ENCODE data around the gene MCM10.

Gene MCM10

DNA sequence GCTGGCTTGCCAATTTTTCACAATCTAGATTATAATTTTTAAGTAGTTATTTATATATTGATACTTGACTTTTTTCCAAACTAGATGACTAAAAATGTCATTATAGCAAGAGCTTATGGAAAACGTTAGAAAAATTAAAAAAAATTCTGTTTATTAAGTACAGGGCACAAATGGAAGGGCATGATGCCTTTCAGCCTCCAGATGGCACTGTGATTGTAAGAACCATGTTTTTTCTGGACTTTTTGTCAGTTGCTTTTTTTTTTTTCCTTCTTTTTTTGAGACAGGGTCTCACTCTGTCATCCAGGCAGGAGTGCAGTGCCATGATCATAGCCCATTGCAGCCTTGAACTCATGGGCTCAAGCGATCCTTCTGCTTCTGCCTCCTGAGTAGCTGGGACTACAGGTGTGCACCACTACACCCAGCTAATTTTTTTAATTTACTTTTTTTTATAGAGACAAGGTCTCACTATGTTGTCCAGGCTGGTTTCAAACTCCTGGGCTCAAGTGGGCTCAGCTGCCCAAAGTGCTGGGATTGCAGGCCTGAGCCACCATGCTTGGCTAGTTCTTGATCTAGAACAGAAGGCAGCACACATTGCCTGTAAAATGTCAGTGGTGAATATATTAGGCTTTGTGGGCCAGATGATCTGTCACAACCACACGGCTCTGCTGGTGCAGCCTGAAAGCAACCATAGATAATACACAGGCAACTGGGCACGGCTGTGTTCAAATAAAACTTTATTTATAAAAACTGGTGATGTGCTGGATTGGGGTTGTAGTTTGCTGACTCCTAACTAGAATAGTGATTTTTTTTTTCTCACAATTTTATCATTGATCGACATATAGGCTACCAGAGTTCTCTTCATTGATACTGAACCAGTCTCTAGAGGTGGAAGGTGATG, 45.4 kb downstream of the MCM10 start:
- H3K4me3 ChIP-seq (ENCODE audit: low read depth, low read length), result no peak overlapping the region
- peak; percentile 4 for DNase-seq (ENCODE audit: low read depth)
- no peak for TF ChIP-seq POLR2A (IDR thresholded peaks at IDR 0.05; ENCODE audit: extremely low read depth, insufficient read length)
- TF ChIP-seq, protein P1, sequence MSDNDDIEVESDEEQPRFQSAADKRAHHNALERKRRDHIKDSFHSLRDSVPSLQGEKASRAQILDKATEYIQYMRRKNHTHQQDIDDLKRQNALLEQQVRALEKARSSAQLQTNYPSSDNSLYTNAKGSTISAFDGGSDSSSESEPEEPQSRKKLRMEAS (IDR thresholded peaks at IDR 0.05; ENCODE audit: low read depth, low read length), result no peak

DNA sequence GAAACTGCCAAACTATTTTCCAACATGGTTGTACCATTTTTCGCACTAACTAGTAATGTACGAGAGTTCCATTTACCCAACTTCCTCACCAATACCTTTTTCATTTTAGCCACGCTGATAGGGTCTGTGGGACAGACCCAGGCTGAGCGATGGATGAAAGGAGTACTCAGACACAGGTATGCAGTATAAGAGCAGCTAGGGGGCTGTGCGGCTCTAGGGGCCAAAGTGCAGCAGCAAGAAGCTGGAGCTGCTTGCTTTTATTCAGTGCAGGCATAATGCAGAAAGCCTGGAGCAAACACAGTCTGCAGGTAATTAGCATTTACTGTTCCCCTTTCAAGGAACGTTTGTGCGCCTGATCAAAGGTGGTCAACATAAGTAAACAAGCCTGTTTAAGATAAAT, 51.8 kb downstream of the MCM10 start:
- H3K4me3 ChIP-seq (ENCODE audit: low read depth, low read length), result no peak overlapping the region
- no peak for TF ChIP-seq POLR2A (IDR thresholded peaks at IDR 0.05; ENCODE audit: extremely low read depth, insufficient read length)
- no peak for TF ChIP-seq MYC (IDR thresholded peaks at IDR 0.05; ENCODE audit: low read depth, low read length)
- TF ChIP-seq, protein P2, sequence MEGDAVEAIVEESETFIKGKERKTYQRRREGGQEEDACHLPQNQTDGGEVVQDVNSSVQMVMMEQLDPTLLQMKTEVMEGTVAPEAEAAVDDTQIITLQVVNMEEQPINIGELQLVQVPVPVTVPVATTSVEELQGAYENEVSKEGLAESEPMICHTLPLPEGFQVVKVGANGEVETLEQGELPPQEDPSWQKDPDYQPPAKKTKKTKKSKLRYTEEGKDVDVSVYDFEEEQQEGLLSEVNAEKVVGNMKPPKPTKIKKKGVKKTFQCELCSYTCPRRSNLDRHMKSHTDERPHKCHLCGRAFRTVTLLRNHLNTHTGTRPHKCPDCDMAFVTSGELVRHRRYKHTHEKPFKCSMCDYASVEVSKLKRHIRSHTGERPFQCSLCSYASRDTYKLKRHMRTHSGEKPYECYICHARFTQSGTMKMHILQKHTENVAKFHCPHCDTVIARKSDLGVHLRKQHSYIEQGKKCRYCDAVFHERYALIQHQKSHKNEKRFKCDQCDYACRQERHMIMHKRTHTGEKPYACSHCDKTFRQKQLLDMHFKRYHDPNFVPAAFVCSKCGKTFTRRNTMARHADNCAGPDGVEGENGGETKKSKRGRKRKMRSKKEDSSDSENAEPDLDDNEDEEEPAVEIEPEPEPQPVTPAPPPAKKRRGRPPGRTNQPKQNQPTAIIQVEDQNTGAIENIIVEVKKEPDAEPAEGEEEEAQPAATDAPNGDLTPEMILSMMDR (IDR thresholded peaks at IDR 0.05; ENCODE audit: low read depth, low read length), result no peak
- TF ChIP-seq, protein P1 (IDR thresholded peaks at IDR 0.05; ENCODE audit: low read depth, low read length), result no peak
- DNase-seq (ENCODE audit: low read depth), result no peak

DNA sequence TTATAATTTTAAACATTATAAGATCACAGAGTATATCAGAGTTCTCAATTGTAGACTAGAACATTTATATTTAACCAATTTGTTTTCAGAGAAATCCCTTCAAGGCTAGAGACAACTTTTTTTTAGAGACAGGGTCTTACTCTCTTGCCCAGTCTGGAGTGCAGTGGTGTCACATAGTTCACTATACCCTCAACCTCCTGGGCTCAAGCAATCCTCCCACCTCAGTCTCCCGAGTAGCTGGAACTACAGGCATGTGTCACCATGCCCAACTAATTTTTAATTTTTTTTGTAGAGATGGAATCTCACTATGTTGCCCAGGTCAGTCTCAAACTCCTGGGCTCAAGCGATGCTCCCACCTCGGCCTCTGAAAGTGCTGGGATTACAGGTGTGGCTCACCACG, 57.5 kb downstream of the MCM10 start:
- DNase-seq (ENCODE audit: low read depth), result no peak
- H3K4me3 ChIP-seq (ENCODE audit: low read depth, low read length), result no peak overlapping the region
- TF ChIP-seq POLR2A (IDR thresholded peaks at IDR 0.05; ENCODE audit: extremely low read depth, insufficient read length) (no peak), MYC (IDR thresholded peaks at IDR 0.05; ENCODE audit: low read depth, low read length) (no peak)
- TF ChIP-seq, protein P1 (IDR thresholded peaks at IDR 0.05; ENCODE audit: low read depth, low read length), result no peak
- TF ChIP-seq, protein P2 (IDR thresholded peaks at IDR 0.05; ENCODE audit: low read depth, low read length), result no peak

- TF ChIP-seq, protein P2 (IDR thresholded peaks at IDR 0.05; ENCODE audit: low read depth, low read length), result peak; percentile 16
- no peak for TF ChIP-seq MYC (IDR thresholded peaks at IDR 0.05; ENCODE audit: low read depth, low read length)
- peak; percentile 53 for DNase-seq (ENCODE audit: low read depth)
- H3K4me3 ChIP-seq (ENCODE audit: low read depth, low read length), result no peak overlapping the region
Measured at GRCh38 chr10:13219685-13220670, 58.6 kb downstream of the MCM10 start.

DNA sequence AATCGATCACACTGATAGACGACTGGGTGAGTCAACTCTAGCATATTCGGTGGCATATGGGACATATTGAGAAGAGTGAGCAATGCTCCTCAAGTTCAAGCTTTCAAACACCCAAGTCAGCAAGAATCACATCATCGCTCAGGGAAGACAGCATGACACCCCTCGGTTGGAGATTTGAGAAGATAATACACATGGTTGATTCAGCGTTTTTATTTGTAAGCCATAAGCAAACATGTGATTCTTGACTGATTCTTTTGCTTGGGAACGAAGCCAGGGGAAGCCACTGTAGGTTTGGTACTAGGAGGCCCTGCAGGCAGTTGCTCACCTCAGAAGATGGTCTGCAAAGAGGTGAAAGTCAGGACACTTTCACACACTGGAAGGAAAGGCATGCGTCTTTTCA, 60.2 kb downstream of the MCM10 start:
- no peak overlapping the region for H3K4me3 ChIP-seq (ENCODE audit: low read depth, low read length)
- no peak for DNase-seq (ENCODE audit: low read depth)
- TF ChIP-seq, protein P2 (IDR thresholded peaks at IDR 0.05; ENCODE audit: low read depth, low read length), result no peak
- TF ChIP-seq POLR2A (IDR thresholded peaks at IDR 0.05; ENCODE audit: extremely low read depth, insufficient read length) (no peak), MYC (IDR thresholded peaks at IDR 0.05; ENCODE audit: low read depth, low read length) (no peak)
- TF ChIP-seq, protein P1 (IDR thresholded peaks at IDR 0.05; ENCODE audit: low read depth, low read length), result no peak

GRCh38 chr10:13222151-13222550, 60.8 kb downstream of the MCM10 start:
- TF ChIP-seq POLR2A (IDR thresholded peaks at IDR 0.05; ENCODE audit: extremely low read depth, insufficient read length) (no peak), MYC (IDR thresholded peaks at IDR 0.05; ENCODE audit: low read depth, low read length) (no peak)
- TF ChIP-seq, protein P2 (IDR thresholded peaks at IDR 0.05; ENCODE audit: low read depth, low read length), result no peak
- TF ChIP-seq, protein P1 (IDR thresholded peaks at IDR 0.05; ENCODE audit: low read depth, low read length), result no peak
- no peak for DNase-seq (ENCODE audit: low read depth)
- H3K4me3 ChIP-seq (ENCODE audit: low read depth, low read length), result no peak overlapping the region

All from NB4 (cell line).